HCT116 (cell line): ENCODE data around the gene NTSR1. TPM values are rescaled to one million over a fixed set of nuclear protein-coding genes. Genes with fewer than 3 reads are reported as not detected.

Experiments
- ATAC-seq: fragments of 200-7000 bp; cut with Tn5 transposase; 2 replicates; pipeline ENCODE4 v1.9.1; 2020; ENCODE audit warnings: mild to moderate bottlenecking, moderate library complexity
- BruUV-seq: library from RNA; stranded (reverse); fragments of 400-500 nt; replicated peaks from 2 replicates; lab custom pipeline; 2021; lab: Mats Ljungman, UMichigan
- CTCF ChIA-PET: fragments of 300-600 bp; sonication (Branson Sonifier 250); formaldehyde crosslinking; loops from one replicate; lab custom pipeline; 2021; ENCODE audit warnings: antibody characterized with exemption; lab: Charles Lee
- POLR2A ChIA-PET: fragments of 300-600, 350-600 bp; sonication (Branson Sonifier 250); formaldehyde crosslinking; loops from one replicate; lab custom pipeline; 2021; ENCODE audit warnings: antibody characterized with exemption; lab: Charles Lee
- RAD21 ChIA-PET, 2 experiments: fragments of 300-600 bp; sonication (Branson Sonifier 250); formaldehyde crosslinking; loops; one replicate each; lab custom pipeline; 2023; ENCODE audit warnings: low total read pairs in 2 of 2; ENCODE audit not compliant: uncharacterized antibody in 2 of 2, unreplicated experiment in 2 of 2, low non-redundant PET in 1 of 2; lab: Charles Lee
- DNase-seq: peaks from one replicate; pipeline ENCODE4 v3.0.0-alpha.2; 2010; ENCODE audit warnings: low read depth, low spot score
- H2AFZ ChIP-seq: fragments of 200-600 bp; shearing (Covaris generic), sonication (generic); 2 replicates; pipeline ENCODE4 v1.6.1; 2017; ENCODE audit warnings: low read depth, mixed run types, mixed read lengths, antibody characterized with exemption, low read length; ENCODE audit not compliant: poor library complexity, severe bottlenecking
- H3K27ac ChIP-seq: 2 replicates; pipeline ENCODE4 v1.5.1; 2012; ENCODE audit warnings: low read depth, low read length
- H3K27me3 ChIP-seq: fragments of 200-600 bp; sonication (generic); 2 replicates; pipeline ENCODE4 v1.6.1; 2016; ENCODE audit warnings: mixed run types, low read length, mixed read lengths; ENCODE audit not compliant: insufficient read depth
- H3K36me3 ChIP-seq, 2 experiments: fragments of 200-500 bp in 1 of 2; fragments of 200-600 bp in 1 of 2; sonication (Bioruptor generic) in 1 of 2; sonication (generic) in 1 of 2; 2 replicates each; pipeline versions ENCODE4 v1.5.1 to v1.6.1; 2014 to 2016; ENCODE audit warnings: low read length in 2 of 2, inconsistent platforms in 1 of 2, mixed read lengths in 1 of 2, mixed run types in 1 of 2; ENCODE audit not compliant: insufficient read depth in 2 of 2, control insufficient read depth in 1 of 2
- H3K4me1 ChIP-seq, 2 experiments: fragments of 200-600 bp in 1 of 2; sonication (generic) in 1 of 2; 2 replicates each; pipeline versions ENCODE4 v1.5.1 to v1.6.1; 2012 to 2017; ENCODE audit warnings: low read length in 2 of 2, inconsistent platforms in 1 of 2, mild to moderate bottlenecking in 1 of 2, mixed read lengths in 1 of 2, mixed run types in 1 of 2, moderate library complexity in 1 of 2; ENCODE audit not compliant: insufficient read depth in 2 of 2, control insufficient read depth in 1 of 2
- H3K4me2 ChIP-seq: fragments of 200-600 bp; sonication (generic); 2 replicates; pipeline ENCODE4 v1.6.1; 2017; ENCODE audit warnings: mixed run types, low read length, mixed read lengths
- H3K4me3 ChIP-seq, 2 experiments: fragments of 200-600 bp in 1 of 2; sonication (generic) in 1 of 2; replicated peaks in 1 of 2; 2 replicates each; pipeline ENCODE4 v1.5.1; 2011 to 2016; ENCODE audit warnings: low read length in 2 of 2, control low read depth in 1 of 2, low read depth in 1 of 2, mild to moderate bottlenecking in 1 of 2, mixed read lengths in 1 of 2, mixed run types in 1 of 2
- H3K79me2 ChIP-seq: fragments of 200-600 bp; sonication (generic); 2 replicates; pipeline ENCODE4 v1.6.1; 2017; ENCODE audit warnings: mild to moderate bottlenecking, mixed run types, low read length, moderate library complexity, mixed read lengths; ENCODE audit not compliant: insufficient read depth
- H3K9ac ChIP-seq: fragments of 200-600 bp; sonication (generic); 2 replicates; pipeline ENCODE4 v1.6.1; 2016; ENCODE audit warnings: low read length, mixed read lengths
- H3K9me2 ChIP-seq: fragments of 200-600 bp; sonication (generic), shearing (Covaris generic); 2 replicates; pipeline ENCODE4 v1.6.1; 2017; ENCODE audit warnings: mixed run types, mild to moderate bottlenecking, moderate library complexity; ENCODE audit not compliant: insufficient read depth
- H3K9me3 ChIP-seq, 2 experiments: fragments of 200-500 bp in 1 of 2; fragments of 200-600 bp in 1 of 2; sonication (Bioruptor generic) in 1 of 2; sonication (generic) in 1 of 2; 2 replicates each; pipeline ENCODE4 v1.6.1; 2014 to 2017; ENCODE audit warnings: low read length in 2 of 2, mixed read lengths in 2 of 2, inconsistent platforms in 1 of 2, low read depth in 1 of 2, mild to moderate bottlenecking in 1 of 2, mixed run types in 1 of 2, moderate library complexity in 1 of 2; ENCODE audit not compliant: control insufficient read depth in 1 of 2, insufficient read depth in 1 of 2
- H4K20me1 ChIP-seq: fragments of 200-600 bp; sonication (generic), shearing (Covaris generic); 2 replicates; pipeline ENCODE4 v1.6.1; 2017; ENCODE audit warnings: mixed run types, mild to moderate bottlenecking, moderate library complexity; ENCODE audit not compliant: insufficient read depth
- CBX3 ChIP-seq: IDR thresholded peaks from 2 replicates; pipeline ENCODE4 v1.6.1; 2012; ENCODE audit warnings: low read depth
- CTCF ChIP-seq, 3 experiments: fragments of 200-600 bp in 1 of 3; sonication (generic) in 1 of 3; IDR thresholded peaks in 2 of 3; conservative IDR thresholded peaks in 1 of 3; 2 replicates each; pipeline ENCODE4 v1.5.1; 2012 to 2017; ENCODE audit warnings: low read depth in 2 of 3, low read length in 2 of 3, antibody characterized with exemption in 1 of 3, borderline replicate concordance in 1 of 3, control low read depth in 1 of 3, mild to moderate bottlenecking in 1 of 3, mixed read lengths in 1 of 3, mixed run types in 1 of 3, moderate library complexity in 1 of 3; ENCODE audit not compliant: insufficient read depth in 1 of 3
- EZH2 ChIP-seq: fragments of 200-600 bp; sonication (generic); IDR thresholded peaks from 2 replicates; pipeline ENCODE4 v1.6.1; 2017; ENCODE audit warnings: antibody characterized with exemption, mixed run types
- EZH2phosphoT487 ChIP-seq: fragments of 200-600 bp; IDR thresholded peaks from 2 replicates; pipeline ENCODE4 v1.6.1; 2018; ENCODE audit warnings: antibody characterized with exemption, borderline replicate concordance
- FOSL1 ChIP-seq: IDR thresholded peaks from 2 replicates; pipeline ENCODE4 v1.6.1; 2012; ENCODE audit warnings: low read depth
- JUND ChIP-seq: IDR thresholded peaks from 2 replicates; pipeline ENCODE4 v1.6.1; 2012
- POLR2AphosphoS5 ChIP-seq: IDR thresholded peaks from 2 replicates; pipeline ENCODE4 v1.6.1; 2011; ENCODE audit warnings: mild to moderate bottlenecking, low read depth, low read length, moderate library complexity
- REST ChIP-seq: IDR thresholded peaks from 2 replicates; pipeline ENCODE4 v1.6.1; 2012; ENCODE audit warnings: low read depth
- SIN3A ChIP-seq: IDR thresholded peaks from 2 replicates; pipeline ENCODE4 v1.6.1; 2012; ENCODE audit warnings: low read depth
- YY1 ChIP-seq: IDR thresholded peaks from 2 replicates; pipeline ENCODE4 v1.6.1; 2011; ENCODE audit warnings: low read length, low read depth, moderate library complexity, mild to moderate bottlenecking; ENCODE audit not compliant: insufficient replicate concordance; ENCODE audit errors: extremely low read depth
- ZFX ChIP-seq: fragments of 450-650 bp; IDR thresholded peaks from 2 replicates; pipeline ENCODE4 v1.6.1; 2017
- ZNF274 ChIP-seq: fragments of 200-500 bp; sonication (Bioruptor generic); IDR thresholded peaks from 2 replicates; pipeline ENCODE4 v1.6.1; 2014; ENCODE audit warnings: mild to moderate bottlenecking, low read depth, low read length, inconsistent platforms
- intact Hi-C: fragments of 100-400 bp; cut with micrococcal nuclease; formaldehyde crosslinking; loops from 2 replicates; pipeline ENCODE4 v1.10.0; 2022
- total RNA-seq: library from RNA; stranded (reverse); gene quantifications from one replicate; pipeline ENCODE4 v1.2.1, GENCODE V29; 2021; ENCODE audit not compliant: unreplicated experiment

The NTSR1 gene
- total RNA-seq, 1 experiment from 2014 or later: 187 TPM

GRCh38 chr20:62737271-62737811, 28.7 kb downstream of the NTSR1 start:
- Histone ChIP-seq H3K9ac (peak overlapping the region; percentile 77), H4K20me1 (no peaks in the 10 kb centered on the region)
- RAD21 ChIA-PET: no interaction called here
- no peak for DNase-seq
- TF ChIP-seq ZFX (no peak), REST (no peak), EZH2phosphoT487 (no peak), ZNF274 (no peak), SIN3A (no peak), YY1 (peak; percentile 7), CTCF (IDR thresholded peaks at IDR 0.05 in 2 of 3, conservative IDR thresholded peaks at IDR 0.05 in 1 of 3; ENCODE audit: borderline replicate concordance in 1 of 3, insufficient read depth in 1 of 3, low read depth in 2 of 3, low read length in 2 of 3) (no peak), POLR2AphosphoS5 (peak; percentile 75), FOSL1 (no peak), CBX3 (no peak), EZH2 (no peak), JUND (no peak)
- TF ChIP-seq, all 23 proteins: peak for 2
- Histone ChIP-seq H2AFZ (no peak overlapping the region), H3K27me3 (no peaks in the 10 kb centered on the region), H3K79me2 (peaks cover 88% of the 10 kb centered on the region), H3K36me3 (peaks cover 0 to 48% of the 10 kb centered on the region in 2 experiments; a peak in 1 of 4 replicates), H3K4me3 (peak overlapping the region; percentile 38 to 43), H3K4me2 (peak overlapping the region; percentile 77), H3K9me3 (no peaks in the 10 kb centered on the region), H3K4me1 (peaks cover 90 to 100% of the 10 kb centered on the region in 2 experiments), H3K9me2 (no peaks in the 10 kb centered on the region), H3K27ac (peak overlapping the region; percentile 100)
- intact Hi-C loops: no loop called here
- CTCF ChIA-PET: no interaction called here
- no peak for ATAC-seq
- POLR2A ChIA-PET: no interaction called here
- TSS peak; percentile 57 for BruUV-seq
